Transverse colon (tissue), 4 donors: ENCODE results near the gene ACTL7B.

ENCODE experiments used
- EP300 ChIP-seq: sonication (generic); formaldehyde crosslinking; IDR thresholded peaks from one replicate; pipeline ENCODE4 v1.6.1; 2017; ENCODE audit warnings: antibody characterized with exemption, low read depth
- POLR2A ChIP-seq: fragments of 450-650 bp; IDR thresholded peaks from one replicate; pipeline ENCODE4 v1.6.1; 2016; ENCODE audit warnings: antibody characterized with exemption, mild to moderate bottlenecking, moderate library complexity
- POLR2AphosphoS5 ChIP-seq, 3 donors: sonication (generic); formaldehyde crosslinking; IDR thresholded peaks; one replicate each; pipeline ENCODE4 v1.6.1; 2016; ENCODE audit warnings: antibody characterized with exemption in 3 of 3
- TF ChIP-seq, protein P1 (sequence below), 5 experiments: fragments of 200-600 bp in 3 of 5; fragments of 450-650 bp in 2 of 5; sonication (generic) in 3 of 5; IDR thresholded peaks; 1 replicate in 2 of 5; 2 replicates in 3 of 5; pipeline ENCODE4 v1.5.1; 2016 to 2017; ENCODE audit warnings: antibody characterized with exemption in 5 of 5, inconsistent platforms in 3 of 5, mild to moderate bottlenecking in 2 of 5, moderate library complexity in 1 of 5

DNA sequence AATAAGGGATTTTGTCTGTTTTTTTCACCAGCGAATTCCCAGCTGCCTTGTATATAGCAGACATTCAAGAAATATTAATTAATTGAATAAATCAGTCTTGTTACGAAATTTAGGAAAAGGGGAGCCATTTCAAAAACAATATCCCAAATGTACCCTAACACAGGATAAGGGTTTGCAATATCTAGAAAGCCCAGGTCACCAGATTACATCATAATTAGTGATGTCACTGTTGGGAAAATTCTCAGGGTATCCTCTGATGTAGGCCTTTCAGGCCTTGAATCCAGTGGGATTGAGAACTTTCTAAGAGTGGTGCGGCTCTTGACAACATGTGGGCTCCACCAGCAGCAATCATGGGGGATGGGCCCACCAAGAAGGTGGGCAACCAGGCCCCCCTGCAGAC is 6.2 kb upstream of the ACTL7B start, which contains the start of gene ACTL7A:
- TF ChIP-seq EP300 (no peak), POLR2AphosphoS5 (IDR thresholded peaks at IDR 0.05) (no peak), POLR2A (no peak)
- TF ChIP-seq, protein P1, sequence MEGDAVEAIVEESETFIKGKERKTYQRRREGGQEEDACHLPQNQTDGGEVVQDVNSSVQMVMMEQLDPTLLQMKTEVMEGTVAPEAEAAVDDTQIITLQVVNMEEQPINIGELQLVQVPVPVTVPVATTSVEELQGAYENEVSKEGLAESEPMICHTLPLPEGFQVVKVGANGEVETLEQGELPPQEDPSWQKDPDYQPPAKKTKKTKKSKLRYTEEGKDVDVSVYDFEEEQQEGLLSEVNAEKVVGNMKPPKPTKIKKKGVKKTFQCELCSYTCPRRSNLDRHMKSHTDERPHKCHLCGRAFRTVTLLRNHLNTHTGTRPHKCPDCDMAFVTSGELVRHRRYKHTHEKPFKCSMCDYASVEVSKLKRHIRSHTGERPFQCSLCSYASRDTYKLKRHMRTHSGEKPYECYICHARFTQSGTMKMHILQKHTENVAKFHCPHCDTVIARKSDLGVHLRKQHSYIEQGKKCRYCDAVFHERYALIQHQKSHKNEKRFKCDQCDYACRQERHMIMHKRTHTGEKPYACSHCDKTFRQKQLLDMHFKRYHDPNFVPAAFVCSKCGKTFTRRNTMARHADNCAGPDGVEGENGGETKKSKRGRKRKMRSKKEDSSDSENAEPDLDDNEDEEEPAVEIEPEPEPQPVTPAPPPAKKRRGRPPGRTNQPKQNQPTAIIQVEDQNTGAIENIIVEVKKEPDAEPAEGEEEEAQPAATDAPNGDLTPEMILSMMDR (IDR thresholded peaks at IDR 0.05), result no peak
